Measurements from ENCODE around the gene CADPS2.

Gene CADPS2

DNA sequence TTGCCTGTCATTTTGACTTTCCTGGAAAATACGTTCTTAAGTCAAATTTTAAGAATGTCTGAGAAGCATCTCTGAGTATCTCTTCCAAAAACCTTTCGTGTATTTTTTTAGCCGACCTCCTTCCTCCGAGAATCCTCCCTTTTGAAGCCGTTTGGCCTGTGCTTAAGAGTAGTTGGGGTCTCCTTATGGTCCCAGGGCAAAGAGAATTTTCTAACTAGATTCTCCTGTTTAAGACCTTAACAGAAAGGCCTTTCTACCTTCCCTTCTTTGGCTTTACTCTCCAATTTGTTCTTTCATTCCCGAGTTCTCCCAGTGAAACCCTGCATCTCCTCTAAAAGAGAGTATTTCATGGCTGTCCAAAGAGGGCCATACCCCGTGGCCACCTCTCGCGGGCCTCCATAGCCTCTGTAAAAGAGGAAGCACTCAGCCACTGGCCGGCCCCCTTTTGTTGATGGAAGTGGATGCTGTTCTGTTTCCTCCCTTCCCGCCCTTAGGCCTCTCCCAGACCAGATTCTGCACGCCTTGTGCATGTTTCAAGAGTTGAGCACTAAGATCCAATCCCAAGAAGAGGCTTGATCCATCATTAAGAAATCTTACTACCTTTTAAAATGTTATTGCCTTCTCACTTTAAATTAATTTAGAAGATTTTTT lies 575.1 kb downstream of the CADPS2 start:
- no peak overlapping the region for H3K14ac ChIP-seq (ENCODE audit: low read length in 2 of 2)
- no peak overlapping the region for H3K27ac ChIP-seq (ENCODE audit: low read length, poor library complexity, severe bottlenecking)
- H3K36me3 ChIP-seq (ENCODE audit: control insufficient read depth in 1 of 2, insufficient read depth in 2 of 2, low read depth in 1 of 2, low read length in 2 of 2) = no peaks in the 10 kb centered on the region
- no peak overlapping the region for H3K4me3 ChIP-seq (ENCODE audit: insufficient read depth in 1 of 2, low read depth in 1 of 2, low read length in 2 of 2)
- H3K79me1 ChIP-seq (replicated peaks; ENCODE audit: low read length, poor library complexity, severe bottlenecking) = no peaks in the 10 kb centered on the region
- no peak overlapping the region for H3K4ac ChIP-seq (ENCODE audit: low read depth in 1 of 2, low read length in 2 of 2)
- H3K4me1 ChIP-seq (ENCODE audit: control insufficient read depth, insufficient read depth, low read depth, low read length) = peaks cover 18% of the 10 kb centered on the region
- no peak for DNase-seq
- no peak overlapping the region for H2BK120ac ChIP-seq (ENCODE audit: low read depth, low read length)
- H3K9me3 ChIP-seq (ENCODE audit: control insufficient read depth, low read length) = no peaks in the 10 kb centered on the region
- H4K91ac ChIP-seq (ENCODE audit: low read length) = no peak overlapping the region
- no peak overlapping the region for H3K23ac ChIP-seq (ENCODE audit: low read length in 2 of 2)
- H3K27me3 ChIP-seq (ENCODE audit: control insufficient read depth in 1 of 2, insufficient read depth in 1 of 2, low read length in 2 of 2) = peaks cover 91 to 100% of the 10 kb centered on the region in 2 experiments
- no peak overlapping the region for H2BK12ac ChIP-seq (ENCODE audit: low read length in 2 of 2)
- no peak overlapping the region for H2AK5ac ChIP-seq (ENCODE audit: low read length, severe bottlenecking)
- 1% methylated on average over 9 of the region's 12 CpGs for WGBS
- no peak overlapping the region for H2BK5ac ChIP-seq (ENCODE audit: low read depth, low read length, poor library complexity, severe bottlenecking)
- H3K9ac ChIP-seq (ENCODE audit: low read length) = no peak overlapping the region
- H4K8ac ChIP-seq (ENCODE audit: low read length) = no peak overlapping the region
- H2AFZ ChIP-seq (ENCODE audit: low read depth, low read length) = no peak overlapping the region
- H3K4me2 ChIP-seq (ENCODE audit: low read length, poor library complexity, severe bottlenecking) = no peak overlapping the region
- H3K18ac ChIP-seq (ENCODE audit: low read depth in 1 of 2, low read length in 2 of 2) = no peak overlapping the region
- no peak overlapping the region for H2BK15ac ChIP-seq (ENCODE audit: low read depth, poor library complexity, severe bottlenecking)

- WGBS = 2% methylated on average over 52 of the region's 61 CpGs
- H2AK5ac ChIP-seq (ENCODE audit: low read length, severe bottlenecking) = no peak overlapping the region
- DNase-seq = peak; percentile 57
- H3K4ac ChIP-seq (ENCODE audit: low read depth in 1 of 2, low read length in 2 of 2) = no peak overlapping the region
- no peak overlapping the region for H3K14ac ChIP-seq (ENCODE audit: low read length in 2 of 2)
- no peak overlapping the region for H4K8ac ChIP-seq (ENCODE audit: low read length)
- no peaks in the 10 kb centered on the region for H3K36me3 ChIP-seq (ENCODE audit: control insufficient read depth in 1 of 2, insufficient read depth in 2 of 2, low read depth in 1 of 2, low read length in 2 of 2)
- H3K18ac ChIP-seq (ENCODE audit: low read depth in 1 of 2, low read length in 2 of 2) = no peak overlapping the region
- peak overlapping the region; percentile 97 for H3K4me2 ChIP-seq (ENCODE audit: low read length, poor library complexity, severe bottlenecking)
- H3K9me3 ChIP-seq (ENCODE audit: control insufficient read depth, low read length) = no peaks in the 10 kb centered on the region
- H3K9ac ChIP-seq (ENCODE audit: low read length) = peak overlapping the region; percentile 46
- H2BK120ac ChIP-seq (ENCODE audit: low read depth, low read length) = no peak overlapping the region
- peak overlapping the region in 1 of 2 experiments; percentile 70 for H3K23ac ChIP-seq (ENCODE audit: low read length in 2 of 2)
- H2BK5ac ChIP-seq (ENCODE audit: low read depth, low read length, poor library complexity, severe bottlenecking) = no peak overlapping the region
- H3K27ac ChIP-seq (ENCODE audit: low read length, poor library complexity, severe bottlenecking) = no peak overlapping the region
- H3K4me3 ChIP-seq (ENCODE audit: insufficient read depth in 1 of 2, low read depth in 1 of 2, low read length in 2 of 2) = peak overlapping the region; percentile 50 to 78
- H4K91ac ChIP-seq (ENCODE audit: low read length) = no peak overlapping the region
- no peak overlapping the region for H2BK12ac ChIP-seq (ENCODE audit: low read length in 2 of 2)
- H3K4me1 ChIP-seq (ENCODE audit: control insufficient read depth, insufficient read depth, low read depth, low read length) = peaks cover 26% of the 10 kb centered on the region
- H3K27me3 ChIP-seq (ENCODE audit: control insufficient read depth in 1 of 2, insufficient read depth in 1 of 2, low read length in 2 of 2) = peaks cover 91 to 100% of the 10 kb centered on the region in 2 experiments
- no peak overlapping the region for H2BK15ac ChIP-seq (ENCODE audit: low read depth, poor library complexity, severe bottlenecking)
- no peaks in the 10 kb centered on the region for H3K79me1 ChIP-seq (replicated peaks; ENCODE audit: low read length, poor library complexity, severe bottlenecking)
- H2AFZ ChIP-seq (ENCODE audit: low read depth, low read length) = no peak overlapping the region
Observed at GRCh38 chr7:122310119-122311021, 575.9 kb downstream of the CADPS2 start.

DNA sequence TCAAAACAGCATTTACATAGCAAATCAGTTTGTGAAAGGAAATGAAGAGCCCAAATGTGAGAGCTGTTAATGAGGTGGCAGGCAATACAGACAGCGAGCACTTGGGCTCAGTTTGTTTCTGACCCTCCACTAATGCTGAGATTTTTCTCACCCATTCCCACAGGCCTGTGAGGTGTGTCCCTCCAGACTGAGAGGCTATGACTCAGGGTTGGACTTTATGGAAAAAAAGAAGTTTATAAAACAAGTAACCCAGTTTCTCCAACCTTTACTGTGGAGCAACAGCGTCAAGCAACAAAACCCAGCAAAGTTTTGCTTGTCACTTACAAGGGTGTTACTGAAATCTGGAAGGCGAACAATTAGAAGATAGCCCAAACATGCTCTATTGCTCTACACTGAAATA lies 576.8 kb downstream of the CADPS2 start:
- Histone ChIP-seq H3K36me3 (ENCODE audit: control insufficient read depth in 1 of 2, insufficient read depth in 2 of 2, low read depth in 1 of 2, low read length in 2 of 2) (no peaks in the 10 kb centered on the region), H3K9me3 (ENCODE audit: control insufficient read depth, low read length) (no peaks in the 10 kb centered on the region), H3K27me3 (ENCODE audit: control insufficient read depth in 1 of 2, insufficient read depth in 1 of 2, low read length in 2 of 2) (peaks cover 91 to 100% of the 10 kb centered on the region in 2 experiments), H3K23ac (ENCODE audit: low read length in 2 of 2) (no peak overlapping the region), H2BK12ac (ENCODE audit: low read length in 2 of 2) (no peak overlapping the region), H2BK120ac (ENCODE audit: low read depth, low read length) (no peak overlapping the region), H3K4me2 (ENCODE audit: low read length, poor library complexity, severe bottlenecking) (no peak overlapping the region), H3K4me3 (ENCODE audit: insufficient read depth in 1 of 2, low read depth in 1 of 2, low read length in 2 of 2) (no peak overlapping the region), H2BK15ac (ENCODE audit: low read depth, poor library complexity, severe bottlenecking) (no peak overlapping the region), H3K4me1 (ENCODE audit: control insufficient read depth, insufficient read depth, low read depth, low read length) (peaks cover 27% of the 10 kb centered on the region), H3K9ac (ENCODE audit: low read length) (no peak overlapping the region), H3K18ac (ENCODE audit: low read depth in 1 of 2, low read length in 2 of 2) (no peak overlapping the region), H4K91ac (ENCODE audit: low read length) (no peak overlapping the region), H3K4ac (ENCODE audit: low read depth in 1 of 2, low read length in 2 of 2) (no peak overlapping the region), H3K79me1 (replicated peaks; ENCODE audit: low read length, poor library complexity, severe bottlenecking) (no peaks in the 10 kb centered on the region), H2AK5ac (ENCODE audit: low read length, severe bottlenecking) (no peak overlapping the region), H4K8ac (ENCODE audit: low read length) (no peak overlapping the region), H3K27ac (ENCODE audit: low read length, poor library complexity, severe bottlenecking) (no peak overlapping the region), H2BK5ac (ENCODE audit: low read depth, low read length, poor library complexity, severe bottlenecking) (no peak overlapping the region), H2AFZ (ENCODE audit: low read depth, low read length) (no peak overlapping the region), H3K14ac (ENCODE audit: low read length in 2 of 2) (no peak overlapping the region)
- WGBS = 21% methylated on average over 3 of the region's 3 CpGs
- no peak for DNase-seq

- Histone ChIP-seq H3K4ac (ENCODE audit: low read depth in 1 of 2, low read length in 2 of 2) (no peak overlapping the region), H3K9ac (ENCODE audit: low read length) (no peak overlapping the region), H3K4me1 (ENCODE audit: control insufficient read depth, insufficient read depth, low read depth, low read length) (peaks cover 37% of the 10 kb centered on the region), H3K14ac (ENCODE audit: low read length in 2 of 2) (no peak overlapping the region), H2BK12ac (ENCODE audit: low read length in 2 of 2) (no peak overlapping the region), H2AFZ (ENCODE audit: low read depth, low read length) (no peak overlapping the region), H3K79me1 (replicated peaks; ENCODE audit: low read length, poor library complexity, severe bottlenecking) (no peaks in the 10 kb centered on the region), H2BK120ac (ENCODE audit: low read depth, low read length) (no peak overlapping the region), H4K8ac (ENCODE audit: low read length) (no peak overlapping the region), H3K9me3 (ENCODE audit: control insufficient read depth, low read length) (no peaks in the 10 kb centered on the region), H2BK5ac (ENCODE audit: low read depth, low read length, poor library complexity, severe bottlenecking) (no peak overlapping the region), H2AK5ac (ENCODE audit: low read length, severe bottlenecking) (no peak overlapping the region), H3K23ac (ENCODE audit: low read length in 2 of 2) (no peak overlapping the region), H3K27ac (ENCODE audit: low read length, poor library complexity, severe bottlenecking) (no peak overlapping the region), H3K4me2 (ENCODE audit: low read length, poor library complexity, severe bottlenecking) (no peak overlapping the region), H3K27me3 (ENCODE audit: control insufficient read depth in 1 of 2, insufficient read depth in 1 of 2, low read length in 2 of 2) (peaks cover 91 to 99% of the 10 kb centered on the region in 2 experiments), H3K36me3 (ENCODE audit: control insufficient read depth in 1 of 2, insufficient read depth in 2 of 2, low read depth in 1 of 2, low read length in 2 of 2) (no peaks in the 10 kb centered on the region), H3K18ac (ENCODE audit: low read depth in 1 of 2, low read length in 2 of 2) (no peak overlapping the region), H3K4me3 (ENCODE audit: insufficient read depth in 1 of 2, low read depth in 1 of 2, low read length in 2 of 2) (no peak overlapping the region), H2BK15ac (ENCODE audit: low read depth, poor library complexity, severe bottlenecking) (no peak overlapping the region), H4K91ac (ENCODE audit: low read length) (no peak overlapping the region)
- no peak for DNase-seq
- WGBS = 4% methylated on average over 13 of the region's 13 CpGs
Observed at GRCh38 chr7:122307228-122307621, 579.0 kb downstream of the CADPS2 start.

All from mesenchymal stem cell (in vitro differentiated cells and primary cell).